NCI-H187 (cell line): ENCODE data around the gene ZNF550.
"Not testable (repeated sequence)": the region's sequence is repeated elsewhere in the genome, so short reads cannot be mapped to it uniquely, and the experiment has no call there.

Experiments used
- DNase-seq, 2 experiments: peaks; one replicate each; lab custom pipeline; 2025; lab: John Stamatoyannopoulos, UW

Gene ZNF550

DNA sequence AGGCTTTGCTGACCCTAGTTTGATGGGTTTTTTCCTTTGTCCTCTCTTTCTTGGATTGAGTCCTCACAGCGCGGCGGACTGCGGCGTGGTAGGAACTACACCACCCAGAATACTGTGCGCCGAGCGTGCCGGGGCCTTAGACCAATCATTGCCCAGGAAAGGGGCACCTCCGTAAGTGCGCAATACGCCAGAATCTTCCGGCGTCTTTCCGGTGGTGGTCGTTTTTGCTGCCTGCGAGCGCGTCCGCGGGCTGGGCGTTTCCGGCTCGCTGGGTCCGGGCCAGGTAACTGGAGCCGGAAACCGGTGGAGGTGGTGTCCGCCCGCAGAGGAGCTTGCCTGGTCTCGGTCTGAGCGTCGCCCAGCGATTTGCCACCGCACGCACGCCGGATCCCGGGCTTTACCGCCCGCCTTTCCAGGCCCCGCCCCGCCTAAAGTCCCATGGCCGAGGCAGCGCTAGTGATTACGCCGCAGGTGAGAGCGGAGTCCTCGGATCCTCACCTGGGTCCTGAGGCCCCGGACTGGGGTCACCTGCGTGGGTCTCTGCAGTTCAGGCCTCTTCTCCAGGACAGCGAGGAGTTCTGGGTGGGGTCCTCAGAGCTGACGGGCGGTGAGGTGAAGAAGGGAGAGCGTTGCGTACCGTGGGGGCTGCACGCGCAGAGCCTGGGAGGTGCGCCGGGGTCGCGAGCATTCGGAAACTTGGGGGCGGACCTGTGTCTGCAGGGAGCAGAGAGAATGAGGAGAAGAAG, 32.4 kb downstream of the ZNF550 start, which contains the start of gene ZNF549:
TSS of gene ZNF549 (plus strand) at position 221 of the 746 bp plus-strand sequence. CDS start at position 439, 218 bp downstream.
- peak; percentile 41 to 90 for DNase-seq

DNA sequence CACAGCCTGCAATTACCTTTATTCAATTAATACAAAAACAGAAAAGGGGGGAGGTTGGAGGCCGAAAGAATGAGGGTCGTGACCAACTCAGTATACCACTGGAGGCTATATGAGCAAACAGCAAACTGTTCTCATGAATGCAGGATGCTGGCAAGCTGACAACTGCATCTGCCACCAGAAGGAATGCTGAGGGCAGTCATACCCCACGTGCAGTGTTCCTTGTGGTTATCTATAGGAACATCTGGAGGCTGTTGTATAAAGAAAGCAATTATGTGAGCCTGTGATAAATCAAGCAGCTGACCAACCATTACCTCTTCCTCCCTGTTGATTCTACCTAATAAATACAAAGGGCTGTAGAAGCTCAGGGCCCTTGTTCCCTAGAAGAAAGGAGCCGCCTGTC, 41.6 kb downstream of the ZNF550 start:
- DNase-seq: not testable (repeated sequence)

DNA sequence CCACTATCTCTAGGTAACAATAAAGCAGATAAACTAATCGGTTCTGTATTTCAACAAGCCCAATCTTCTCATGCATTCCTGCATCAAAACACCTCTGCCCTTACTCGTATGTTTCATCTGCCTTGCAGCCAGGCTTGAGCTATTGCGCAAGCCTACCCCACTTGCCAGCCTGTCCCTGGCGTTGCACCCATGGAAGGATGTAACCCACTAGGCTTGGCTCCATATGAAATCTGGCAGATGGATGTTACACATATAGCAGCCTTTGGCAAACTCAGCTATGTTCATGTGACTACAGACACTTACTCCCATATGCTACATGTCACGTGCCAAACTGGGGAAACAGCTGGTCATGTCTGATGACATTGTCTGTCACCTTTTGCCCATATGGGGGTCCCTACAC, 44.4 kb downstream of the ZNF550 start:
- DNase-seq: no peak

DNA sequence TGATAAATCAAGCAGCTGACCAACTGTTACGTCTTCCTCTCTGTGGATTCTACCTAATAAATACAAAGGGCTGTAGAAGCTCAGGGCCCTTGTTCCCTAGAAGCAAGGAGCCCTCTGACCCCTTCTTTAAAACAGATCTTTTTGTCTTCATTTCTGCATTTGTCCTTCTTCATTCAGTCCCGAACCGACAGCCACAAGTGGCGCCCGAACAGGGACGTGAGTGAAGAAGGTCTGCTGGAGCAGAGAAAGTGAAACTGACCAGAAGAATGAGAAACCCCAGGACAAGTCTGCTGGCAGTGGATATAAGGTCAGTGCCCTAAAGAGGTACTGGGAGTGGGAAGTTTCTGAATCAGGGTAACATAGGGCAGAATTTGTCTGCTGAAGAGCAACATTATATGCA, 46.8 kb downstream of the ZNF550 start:
- DNase-seq: no peak

GRCh38 chr19:57511484-57511883, 48.2 kb downstream of the ZNF550 start:
- DNase-seq: no peak

GRCh38 chr19:57506163-57506562, 53.5 kb downstream of the ZNF550 start:
- no peak for DNase-seq

GRCh38 chr19:57500400-57500799, 59.3 kb downstream of the ZNF550 start:
- DNase-seq: not testable (repeated sequence)

DNA sequence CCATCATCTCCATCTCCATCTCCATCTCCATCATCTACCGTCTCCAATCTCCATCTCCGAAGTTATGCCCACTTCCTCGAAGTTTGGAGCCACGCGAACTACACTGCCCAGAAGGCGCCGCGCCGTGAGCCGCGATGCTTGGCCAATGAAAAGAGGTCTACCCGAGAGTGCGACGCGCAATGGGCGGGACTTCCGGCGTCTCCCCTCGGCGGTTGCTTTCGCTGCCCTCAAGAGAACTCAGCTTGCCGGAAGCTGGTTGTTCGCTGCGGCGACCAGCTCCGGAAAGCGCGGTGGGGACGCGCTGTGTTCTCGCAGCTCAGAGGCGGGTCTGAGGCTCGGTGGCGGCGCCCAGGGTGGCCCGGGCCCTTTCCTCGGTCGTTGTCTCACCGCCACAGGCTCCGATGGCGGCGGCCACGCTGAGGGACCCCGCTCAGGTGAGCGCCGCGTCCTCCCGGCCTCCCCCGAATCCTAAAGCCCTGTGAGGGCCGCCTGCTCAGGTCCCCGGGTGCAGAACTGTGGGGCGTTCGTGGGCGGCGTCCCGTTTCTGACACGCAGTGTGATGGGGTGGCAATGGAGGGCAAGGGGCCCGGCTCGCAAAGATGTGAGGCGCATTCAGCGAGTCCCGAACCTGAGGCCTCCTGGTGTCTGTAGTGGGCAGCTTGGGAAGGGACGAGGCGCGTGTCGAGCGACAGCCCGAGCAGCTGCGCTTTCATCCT, 59.8 kb downstream of the ZNF550 start, which contains the start of gene ZNF773:
TSS of gene ZNF773 (plus strand) at position 259 of the 716 bp plus-strand sequence. CDS start at position 402, 143 bp downstream.
- peak; percentile 79 to 90 for DNase-seq

- not testable (repeated sequence) for DNase-seq
Measured at GRCh38 chr19:57499332-57499679, 60.4 kb downstream of the ZNF550 start.

- DNase-seq: not testable (repeated sequence)
Measured at GRCh38 chr19:57488299-57488644, 71.4 kb downstream of the ZNF550 start.

DNA sequence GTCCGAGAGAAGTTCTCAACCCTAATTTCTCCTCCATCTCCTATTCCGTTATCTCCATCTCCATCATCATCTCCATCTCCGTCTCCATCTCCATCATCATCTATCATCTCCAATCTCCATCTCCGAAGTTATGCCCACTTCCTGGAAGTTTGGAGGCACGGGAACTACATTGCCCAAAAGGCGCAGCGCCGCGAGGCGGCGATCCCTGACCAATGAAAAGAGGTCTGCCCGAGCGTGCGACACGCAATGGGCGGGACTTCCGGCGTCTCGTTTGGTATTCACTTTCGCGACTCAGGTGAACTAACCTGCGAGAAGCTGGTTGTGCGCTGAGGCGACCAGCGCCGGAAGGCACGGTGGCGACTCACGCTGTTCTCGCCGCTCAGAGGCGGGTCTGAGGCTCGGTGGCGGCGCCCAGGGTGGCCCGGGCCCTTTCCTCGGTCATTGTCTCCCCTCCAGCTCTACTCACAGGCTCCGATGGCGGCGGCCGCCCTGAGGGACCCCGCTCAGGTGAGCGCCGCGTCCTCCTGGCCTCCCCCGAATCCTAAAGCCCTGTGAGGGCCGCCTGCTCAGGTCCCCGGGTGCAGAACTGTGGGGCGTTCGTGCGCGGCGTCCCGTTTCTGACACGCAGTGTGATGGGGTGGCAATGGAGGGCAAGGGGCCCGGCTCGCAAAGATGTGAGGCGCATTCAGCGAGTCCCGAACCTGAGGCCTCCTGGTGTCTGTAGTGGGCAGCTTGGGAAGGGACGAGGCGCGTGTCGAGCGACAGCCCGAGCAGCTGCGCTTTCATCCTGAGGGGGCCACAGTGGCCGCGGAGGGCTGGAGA, 72.0 kb downstream of the ZNF550 start, which contains the start of gene ZNF419:
TSS of gene ZNF419 (plus strand) at position 274 of the 822 bp plus-strand sequence. CDS start at position 475, 201 bp downstream.
- peak; percentile 81 to 85 for DNase-seq
